ENCODE data around the gene EIF2AK3.

The EIF2AK3 gene

GRCh38 chr2:88613921-88614320, 13.3 kb downstream of the EIF2AK3 start:
- DNase-seq (ENCODE audit: extremely low read depth, insufficient read length): no peak

GRCh38 chr2:88608184-88608583, 19.1 kb downstream of the EIF2AK3 start:
- no peaks in the 10 kb centered on the region for H3K27me3 ChIP-seq (replicated peaks; ENCODE audit: control insufficient read depth, insufficient read depth, low read length)
- H3K4me3 ChIP-seq (replicated peaks; ENCODE audit: low read depth, low read length): no peak overlapping the region
- TF ChIP-seq CTCF (IDR thresholded peaks at IDR 0.05; ENCODE audit: insufficient read depth, low read length, poor library complexity, severe bottlenecking): no peak
- DNase-seq (ENCODE audit: extremely low read depth, insufficient read length): no peak
- H3K36me3 ChIP-seq (ENCODE audit: control insufficient read depth, insufficient read depth, low read length): peaks cover 1% of the 10 kb centered on the region; the same call in 1 of the 2 replicates

More at GRCh38 chr2:88613921-88614320, 13.3 kb downstream of the EIF2AK3 start:
- Histone ChIP-seq H3K27me3 (replicated peaks; ENCODE audit: control insufficient read depth, insufficient read depth, low read length) (no peaks in the 10 kb centered on the region), H3K4me3 (replicated peaks; ENCODE audit: low read depth, low read length) (no peak overlapping the region; the same call in 1 of the 2 replicates), H3K36me3 (ENCODE audit: control insufficient read depth, insufficient read depth, low read length) (peaks cover 1% of the 10 kb centered on the region)
- no peak for TF ChIP-seq CTCF (IDR thresholded peaks at IDR 0.05; ENCODE audit: insufficient read depth, low read length, poor library complexity, severe bottlenecking)

- no peak for TF ChIP-seq CTCF (IDR thresholded peaks at IDR 0.05; ENCODE audit: insufficient read depth, low read length, poor library complexity, severe bottlenecking)
- Histone ChIP-seq H3K27me3 (replicated peaks; ENCODE audit: control insufficient read depth, insufficient read depth, low read length) (no peaks in the 10 kb centered on the region), H3K4me3 (replicated peaks; ENCODE audit: low read depth, low read length) (peak overlapping the region; percentile 13; the same call in 1 of the 2 replicates), H3K36me3 (ENCODE audit: control insufficient read depth, insufficient read depth, low read length) (peaks cover 1% of the 10 kb centered on the region; the same call in 1 of the 2 replicates)
- no peak for DNase-seq (ENCODE audit: extremely low read depth, insufficient read length)
These were observed 19.8 kb downstream of the EIF2AK3 start for GRCh38 chr2:88607416-88607815.

- H3K27me3 ChIP-seq (replicated peaks; ENCODE audit: control insufficient read depth, insufficient read depth, low read length): no peaks in the 10 kb centered on the region
- H3K36me3 ChIP-seq (ENCODE audit: control insufficient read depth, insufficient read depth, low read length): no peaks in the 10 kb centered on the region
- peak; percentile 47 for DNase-seq (ENCODE audit: extremely low read depth, insufficient read length)
- H3K4me3 ChIP-seq (replicated peaks; ENCODE audit: low read depth, low read length): peak overlapping the region; percentile 6
- no peak for TF ChIP-seq CTCF (IDR thresholded peaks at IDR 0.05; ENCODE audit: insufficient read depth, low read length, poor library complexity, severe bottlenecking)
These were observed 20.8 kb downstream of the EIF2AK3 start for GRCh38 chr2:88606371-88607030.

GRCh38 chr2:88603146-88603545, 24.1 kb downstream of the EIF2AK3 start:
- Histone ChIP-seq H3K36me3 (ENCODE audit: control insufficient read depth, insufficient read depth, low read length) (no peaks in the 10 kb centered on the region), H3K4me3 (replicated peaks; ENCODE audit: low read depth, low read length) (no peak overlapping the region), H3K27me3 (replicated peaks; ENCODE audit: control insufficient read depth, insufficient read depth, low read length) (no peaks in the 10 kb centered on the region)
- no peak for DNase-seq (ENCODE audit: extremely low read depth, insufficient read length)
- no peak for TF ChIP-seq CTCF (IDR thresholded peaks at IDR 0.05; ENCODE audit: insufficient read depth, low read length, poor library complexity, severe bottlenecking)

All from GM06990 (cell line).